Colonic mucosa (tissue), 4 donors: ENCODE measurements around the gene ARID1B. TPM values are rescaled to one million over a fixed set of nuclear protein-coding genes. Genes with fewer than 3 reads are reported as not detected.

Experiments used
- DNase-seq: peaks from one replicate; pipeline ENCODE4 v3.0.0-alpha.2; 2020
- H3K27ac ChIP-seq: fragments of 200-600 bp; one replicate; pipeline ENCODE4 v1.8.0; 2021
- H3K27me3 ChIP-seq: fragments of 200-600 bp; one replicate; pipeline ENCODE4 v1.8.0; 2021
- H3K36me3 ChIP-seq: fragments of 200-600 bp; one replicate; pipeline ENCODE4 v1.8.0; 2021
- H3K4me1 ChIP-seq: fragments of 200-600 bp; one replicate; pipeline ENCODE4 v1.8.0; 2021; ENCODE audit warnings: mild to moderate bottlenecking
- H3K4me3 ChIP-seq: fragments of 200-600 bp; one replicate; pipeline ENCODE4 v1.8.0; 2021
- H3K9ac ChIP-seq, 2 donors: one replicate each; pipeline ENCODE4 v1.7.0; 2013; ENCODE audit warnings: control low read depth in 2 of 2, low read depth in 2 of 2, low read length in 2 of 2
- H3K9me3 ChIP-seq: fragments of 200-600 bp; one replicate; pipeline ENCODE4 v1.8.0; 2021
- intact Hi-C: fragments of 100-400 bp; cut with DNase I; formaldehyde crosslinking; loops from one replicate; pipeline ENCODE4 v1.14.1; 2022
- total RNA-seq, 2 donors: library from RNA; stranded (reverse); fragmentation: NEBNext Ultra II Directional in 1 of 2; extraction: Animal tissue kit (Norgen Biotek cat#: 25700) in 1 of 2; gene quantifications; one replicate each; pipeline ENCODE4 v1.2.1, GENCODE V29; 2021
- TF ChIP-seq, protein P1 (sequence below): fragments of 200-600 bp; IDR thresholded peaks from one replicate; pipeline ENCODE4 v1.8.0; 2022; ENCODE audit warnings: antibody characterized with exemption, mild to moderate bottlenecking
- donor health status: healthy.
- donor health status: DM: no; HTN: no; CAD: no.
- donor health status: DM: no; HTN: no; CAD: no.

The ARID1B gene
- total RNA-seq, 2 donors from 2014 or later = 61.3 to 71.5 TPM

DNA sequence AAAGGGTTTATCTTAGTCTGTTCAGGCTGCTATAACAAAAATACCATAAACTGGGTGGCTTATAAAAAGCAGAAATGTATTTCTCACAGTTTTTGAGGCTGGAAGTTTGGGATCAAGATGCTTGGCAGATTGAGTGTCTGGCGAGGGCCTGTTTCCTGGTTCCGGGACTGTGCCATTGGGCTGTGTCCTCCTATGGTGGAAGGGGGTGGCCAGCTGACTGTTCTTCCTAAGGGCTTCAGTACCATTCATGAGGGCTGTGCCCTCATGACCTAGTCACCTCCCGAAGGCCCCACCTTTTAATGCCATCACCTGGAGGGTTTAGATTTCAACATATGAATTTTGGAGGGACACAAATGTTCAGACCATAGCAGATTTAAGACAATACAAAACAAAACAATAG, 91.2 kb downstream of the ARID1B start:
- intact Hi-C loops = no loop called here
- TF ChIP-seq, protein P1, sequence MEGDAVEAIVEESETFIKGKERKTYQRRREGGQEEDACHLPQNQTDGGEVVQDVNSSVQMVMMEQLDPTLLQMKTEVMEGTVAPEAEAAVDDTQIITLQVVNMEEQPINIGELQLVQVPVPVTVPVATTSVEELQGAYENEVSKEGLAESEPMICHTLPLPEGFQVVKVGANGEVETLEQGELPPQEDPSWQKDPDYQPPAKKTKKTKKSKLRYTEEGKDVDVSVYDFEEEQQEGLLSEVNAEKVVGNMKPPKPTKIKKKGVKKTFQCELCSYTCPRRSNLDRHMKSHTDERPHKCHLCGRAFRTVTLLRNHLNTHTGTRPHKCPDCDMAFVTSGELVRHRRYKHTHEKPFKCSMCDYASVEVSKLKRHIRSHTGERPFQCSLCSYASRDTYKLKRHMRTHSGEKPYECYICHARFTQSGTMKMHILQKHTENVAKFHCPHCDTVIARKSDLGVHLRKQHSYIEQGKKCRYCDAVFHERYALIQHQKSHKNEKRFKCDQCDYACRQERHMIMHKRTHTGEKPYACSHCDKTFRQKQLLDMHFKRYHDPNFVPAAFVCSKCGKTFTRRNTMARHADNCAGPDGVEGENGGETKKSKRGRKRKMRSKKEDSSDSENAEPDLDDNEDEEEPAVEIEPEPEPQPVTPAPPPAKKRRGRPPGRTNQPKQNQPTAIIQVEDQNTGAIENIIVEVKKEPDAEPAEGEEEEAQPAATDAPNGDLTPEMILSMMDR = no peak
- Histone ChIP-seq H3K9me3 (no peaks in the 10 kb centered on the region), H3K27me3 (no peaks in the 10 kb centered on the region), H3K4me3 (no peak overlapping the region), H3K36me3 (no peaks in the 10 kb centered on the region), H3K9ac (no peak overlapping the region), H3K4me1 (no peaks in the 10 kb centered on the region), H3K27ac (no peak overlapping the region)
- DNase-seq = no peak

DNA sequence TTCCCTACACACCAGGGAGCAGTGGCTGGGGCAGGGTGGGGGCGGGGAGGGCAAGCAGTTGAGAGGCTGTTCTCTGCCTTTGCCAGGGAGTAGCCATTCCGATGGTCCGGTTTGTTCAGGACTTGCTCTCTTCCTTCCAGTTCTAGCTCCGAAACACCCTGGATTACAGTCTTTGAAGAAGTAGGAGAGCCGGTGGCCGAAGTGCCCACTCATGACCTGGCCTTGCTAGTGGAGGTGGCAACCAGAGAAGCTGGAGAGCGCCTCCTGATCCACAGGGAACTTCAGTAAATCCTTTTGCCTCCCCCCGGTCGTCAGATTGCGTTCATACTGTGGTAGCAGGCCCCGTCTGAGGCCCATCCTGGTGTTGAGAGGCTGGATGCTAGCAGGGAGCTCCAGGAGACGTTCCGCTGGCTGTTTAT, 92.8 kb downstream of the ARID1B start:
- no peaks in the 10 kb centered on the region for H3K27me3 ChIP-seq
- no peak for DNase-seq
- H3K4me3 ChIP-seq = no peak overlapping the region
- no peak overlapping the region for H3K9ac ChIP-seq
- TF ChIP-seq, protein P1 = no peak
- no peaks in the 10 kb centered on the region for H3K9me3 ChIP-seq
- no peak overlapping the region for H3K27ac ChIP-seq
- H3K36me3 ChIP-seq = no peaks in the 10 kb centered on the region
- H3K4me1 ChIP-seq = no peaks in the 10 kb centered on the region
- intact Hi-C loops = no loop called here

DNA sequence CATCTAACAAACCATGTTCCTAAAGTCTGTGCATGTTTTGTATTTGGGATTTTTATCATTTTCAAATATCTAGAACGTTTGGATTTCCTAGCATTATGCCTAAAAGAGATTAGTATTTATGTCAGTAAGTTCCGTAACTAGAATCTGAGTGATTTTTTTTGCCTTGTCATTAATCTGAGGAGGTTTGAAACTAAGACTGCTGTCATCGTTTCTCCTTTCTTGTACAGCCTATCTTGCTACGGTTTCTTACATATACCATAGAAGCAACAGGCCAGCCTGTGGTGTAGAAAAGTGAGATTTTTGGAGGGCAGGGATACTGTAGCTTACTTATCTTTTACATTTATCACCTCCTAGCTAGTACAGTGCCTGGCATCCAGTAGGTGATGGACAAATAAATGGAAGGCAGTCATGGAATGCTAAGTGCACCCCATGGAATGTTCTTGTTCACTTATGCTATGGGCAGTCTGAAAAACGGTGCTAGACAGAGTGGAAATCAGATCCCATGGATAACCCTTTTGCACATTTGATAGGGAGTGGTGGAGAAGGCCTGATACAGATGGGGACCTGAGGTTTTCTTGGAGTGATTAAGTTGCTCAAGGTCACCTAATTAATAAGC, 93.9 kb downstream of the ARID1B start:
- Histone ChIP-seq H3K4me1 (no peaks in the 10 kb centered on the region), H3K36me3 (no peaks in the 10 kb centered on the region), H3K9ac (no peak overlapping the region), H3K4me3 (no peak overlapping the region), H3K27ac (no peak overlapping the region), H3K9me3 (no peaks in the 10 kb centered on the region), H3K27me3 (no peaks in the 10 kb centered on the region)
- no peak for DNase-seq
- TF ChIP-seq, protein P1 = no peak
- intact Hi-C loops = no loop called here

DNA sequence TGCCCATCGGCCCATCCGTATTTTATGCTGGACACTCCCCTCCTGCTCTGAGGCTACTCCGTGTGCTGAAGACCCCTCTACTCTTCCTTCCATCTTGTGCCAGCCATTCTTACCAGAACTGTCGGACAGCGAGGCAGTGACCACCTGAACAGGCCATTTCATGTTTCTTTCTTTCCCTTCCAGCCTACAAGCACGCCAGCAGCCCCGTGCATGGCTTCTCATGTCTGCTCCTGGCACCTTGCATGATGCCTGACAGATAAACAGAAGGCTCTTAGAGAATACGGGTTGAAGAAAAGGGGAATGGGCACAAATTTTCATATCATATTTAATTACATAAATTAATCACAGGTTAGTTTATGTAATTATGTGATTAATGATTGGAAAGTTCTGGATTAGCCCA, 95.7 kb downstream of the ARID1B start:
- Histone ChIP-seq H3K27ac (no peak overlapping the region), H3K27me3 (no peaks in the 10 kb centered on the region), H3K9me3 (no peaks in the 10 kb centered on the region), H3K36me3 (no peaks in the 10 kb centered on the region), H3K4me3 (no peak overlapping the region), H3K4me1 (no peaks in the 10 kb centered on the region), H3K9ac (no peak overlapping the region)
- TF ChIP-seq, protein P1 = no peak
- no peak for DNase-seq
- intact Hi-C loops = no loop called here

DNA sequence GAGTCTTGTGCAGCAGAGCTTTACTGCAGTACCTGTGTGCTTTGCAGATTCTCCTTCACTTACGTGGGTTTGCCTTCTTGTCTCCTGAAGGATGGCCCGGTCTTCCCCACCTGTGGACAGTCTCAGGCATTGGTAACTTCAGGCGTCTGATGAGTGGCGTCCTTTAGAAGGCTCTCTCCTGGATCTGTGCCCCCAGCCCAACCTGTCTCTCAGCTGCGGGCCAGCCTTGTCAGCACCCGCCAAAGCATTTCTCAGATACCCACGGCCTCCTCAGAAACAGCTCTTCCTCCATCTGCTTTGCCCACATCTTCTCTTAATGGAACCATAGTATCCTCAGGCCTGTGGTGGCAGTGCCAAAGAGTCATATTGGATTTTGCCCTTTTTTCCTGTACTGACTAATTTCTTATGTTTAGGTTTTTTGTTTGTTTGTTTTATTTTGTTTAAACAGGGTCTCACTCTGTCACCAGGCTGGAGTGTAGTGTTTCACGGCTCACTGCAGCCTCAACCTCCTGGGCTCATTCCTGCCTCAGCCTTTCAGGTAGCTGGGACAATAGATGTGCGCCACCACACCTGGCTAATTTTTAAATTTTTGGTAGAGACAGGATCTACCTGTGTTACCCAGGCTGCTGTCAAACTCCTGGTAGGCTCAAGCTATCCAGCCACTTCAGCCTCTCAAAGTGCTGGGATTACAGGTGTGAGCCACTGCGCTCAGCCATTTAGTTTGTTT, 96.6 kb downstream of the ARID1B start:
- Histone ChIP-seq H3K9ac (no peak overlapping the region), H3K9me3 (no peaks in the 10 kb centered on the region), H3K27ac (no peak overlapping the region), H3K4me3 (no peak overlapping the region), H3K4me1 (no peaks in the 10 kb centered on the region), H3K27me3 (no peaks in the 10 kb centered on the region), H3K36me3 (no peaks in the 10 kb centered on the region)
- TF ChIP-seq, protein P1 = no peak
- intact Hi-C loops = no loop called here
- no peak for DNase-seq
